PC-9 (cell line): ENCODE measurements around the gene LGR6. TPM values are rescaled to one million over a fixed set of nuclear protein-coding genes. Genes with fewer than 3 reads are reported as not detected.

Experiments used
- BruUV-seq: library from RNA; stranded (reverse); fragments of 400-500 nt; replicated peaks from 2 replicates; lab custom pipeline; 2021; lab: Mats Ljungman, UMichigan
- CTCF ChIA-PET: fragments of 300-600 bp; sonication (Branson Sonifier 250); formaldehyde crosslinking; loops from one replicate; lab custom pipeline; 2022; ENCODE audit warnings: antibody characterized with exemption; lab: Charles Lee
- POLR2A ChIA-PET: fragments of 300-600 bp; sonication (Branson Sonifier 250); formaldehyde crosslinking; loops from one replicate; lab custom pipeline; 2022; ENCODE audit warnings: antibody characterized with exemption; ENCODE audit not compliant: unreplicated experiment; lab: Charles Lee
- DNase-seq, 2 experiments: peaks; one replicate each; pipeline versions ENCODE4 v3.0.0 to v3.0.0-alpha.2; 2015 to 2022; ENCODE audit warnings: mixed read lengths in 1 of 2
- H2AFZ ChIP-seq: fragments of 200-600 bp; sonication (generic); 2 replicates; pipeline ENCODE4 v1.8.1; 2017; ENCODE audit warnings: antibody characterized with exemption
- H3F3A ChIP-seq: fragments of 200-600 bp; sonication (generic); 2 replicates; pipeline ENCODE4 v1.8.1; 2017; ENCODE audit warnings: antibody characterized with exemption, mild to moderate bottlenecking, low read depth; ENCODE audit not compliant: insufficient read depth
- H3K27ac ChIP-seq: fragments of 200-600 bp; sonication (generic); 2 replicates; pipeline ENCODE4 v1.6.1; 2016; ENCODE audit warnings: mixed run types
- H3K27me3 ChIP-seq: fragments of 200-600 bp; sonication (generic); 2 replicates; pipeline ENCODE4 v1.6.1; 2016; ENCODE audit warnings: low read depth, mixed run types; ENCODE audit not compliant: insufficient read depth
- H3K36me3 ChIP-seq: fragments of 200-600 bp; sonication (generic); 2 replicates; pipeline ENCODE4 v1.6.1; 2016; ENCODE audit warnings: low read depth, mixed run types
- H3K4me1 ChIP-seq: fragments of 200-600 bp; sonication (generic); replicated peaks from 2 replicates; pipeline ENCODE4 v1.6.1; 2016; ENCODE audit warnings: mixed run types; ENCODE audit not compliant: insufficient read depth
- H3K4me2 ChIP-seq: fragments of 200-600 bp; sonication (generic); 2 replicates; pipeline ENCODE4 v1.6.1; 2017; ENCODE audit warnings: mixed run types
- H3K4me3 ChIP-seq: fragments of 200-600 bp; sonication (generic); 2 replicates; pipeline ENCODE4 v1.6.1; 2016; ENCODE audit warnings: mixed run types
- H3K79me2 ChIP-seq: fragments of 200-600 bp; sonication (generic); 2 replicates; pipeline ENCODE4 v1.6.1; 2017; ENCODE audit warnings: low read depth, mixed run types
- H3K9me2 ChIP-seq: fragments of 200-600 bp; sonication (generic); 2 replicates; pipeline ENCODE4 v1.8.1; 2017; ENCODE audit warnings: mild to moderate bottlenecking; ENCODE audit not compliant: insufficient read depth
- H3K9me3 ChIP-seq: fragments of 200-600 bp; sonication (generic); 2 replicates; pipeline ENCODE4 v1.8.1; 2016; ENCODE audit warnings: low read depth; ENCODE audit not compliant: insufficient read depth
- H4K20me1 ChIP-seq: fragments of 200-600 bp; sonication (generic); 2 replicates; pipeline ENCODE4 v1.8.1; 2017; ENCODE audit not compliant: insufficient read depth
- EZH2 ChIP-seq: fragments of 200-600 bp; sonication (generic); IDR thresholded peaks from 2 replicates; pipeline ENCODE4 v1.8.0; 2017; ENCODE audit warnings: antibody characterized with exemption, low read depth
- intact Hi-C: fragments of 100-400 bp; cut with micrococcal nuclease; formaldehyde crosslinking; loops from one replicate; pipeline ENCODE4 v1.10.0; 2022; ENCODE audit not compliant: unreplicated experiment
- total RNA-seq: library from RNA; stranded (reverse); gene quantifications from 2 replicates; pipeline ENCODE4 v1.2.3, GENCODE V29; 2021
- TF ChIP-seq, protein P1 (sequence below): fragments of 200-600 bp; sonication (generic); conservative IDR thresholded peaks from 2 replicates; pipeline ENCODE4 v1.6.1; 2017; ENCODE audit warnings: mixed run types, antibody characterized with exemption, mild to moderate bottlenecking, moderate library complexity

LGR6 gene
- total RNA-seq, 1 experiment from 2014 or later, result 5.6 TPM

DNA sequence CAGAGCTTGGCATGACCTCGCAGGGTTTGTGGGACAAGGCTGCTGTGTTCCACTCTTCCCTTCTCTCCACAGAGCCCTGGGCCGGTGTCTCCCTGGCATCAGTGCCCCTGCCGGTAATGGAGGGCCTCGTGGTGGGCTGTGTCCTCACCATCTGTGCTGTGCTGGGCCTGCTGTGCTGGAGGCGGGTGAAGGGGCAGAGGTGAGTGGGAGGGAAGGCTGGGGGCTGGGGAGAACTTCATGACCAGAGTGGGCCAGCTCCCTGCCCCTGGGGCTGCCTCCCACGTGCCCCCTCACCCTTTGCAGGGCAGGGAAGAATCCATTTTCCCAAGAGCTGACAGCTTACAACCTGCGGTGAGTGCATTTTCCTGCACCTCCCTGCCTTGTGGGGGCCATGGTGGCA lies 12.0 kb upstream of the LGR6 start:
- no peak for DNase-seq
- H3K4me3 ChIP-seq, result no peak overlapping the region
- H3K9me2 ChIP-seq, result no peaks in the 10 kb centered on the region
- no peak overlapping the region for H2AFZ ChIP-seq
- ChIA-PET CTCF (interaction anchor here (0.6 kb wide), 1 partner anchor 107 kb away, joined by 4 read pairs; no protein-coding TSS in a partner anchor), POLR2A (no interaction called here)
- H3K4me2 ChIP-seq, result no peak overlapping the region
- no peaks in the 10 kb centered on the region for H3F3A ChIP-seq
- no peak for TF ChIP-seq EZH2
- TF ChIP-seq, protein P1, sequence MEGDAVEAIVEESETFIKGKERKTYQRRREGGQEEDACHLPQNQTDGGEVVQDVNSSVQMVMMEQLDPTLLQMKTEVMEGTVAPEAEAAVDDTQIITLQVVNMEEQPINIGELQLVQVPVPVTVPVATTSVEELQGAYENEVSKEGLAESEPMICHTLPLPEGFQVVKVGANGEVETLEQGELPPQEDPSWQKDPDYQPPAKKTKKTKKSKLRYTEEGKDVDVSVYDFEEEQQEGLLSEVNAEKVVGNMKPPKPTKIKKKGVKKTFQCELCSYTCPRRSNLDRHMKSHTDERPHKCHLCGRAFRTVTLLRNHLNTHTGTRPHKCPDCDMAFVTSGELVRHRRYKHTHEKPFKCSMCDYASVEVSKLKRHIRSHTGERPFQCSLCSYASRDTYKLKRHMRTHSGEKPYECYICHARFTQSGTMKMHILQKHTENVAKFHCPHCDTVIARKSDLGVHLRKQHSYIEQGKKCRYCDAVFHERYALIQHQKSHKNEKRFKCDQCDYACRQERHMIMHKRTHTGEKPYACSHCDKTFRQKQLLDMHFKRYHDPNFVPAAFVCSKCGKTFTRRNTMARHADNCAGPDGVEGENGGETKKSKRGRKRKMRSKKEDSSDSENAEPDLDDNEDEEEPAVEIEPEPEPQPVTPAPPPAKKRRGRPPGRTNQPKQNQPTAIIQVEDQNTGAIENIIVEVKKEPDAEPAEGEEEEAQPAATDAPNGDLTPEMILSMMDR, result no peak
- no peak overlapping the region for H3K27ac ChIP-seq
- no peaks in the 10 kb centered on the region for H3K4me1 ChIP-seq
- H4K20me1 ChIP-seq, result no peaks in the 10 kb centered on the region
- H3K27me3 ChIP-seq, result peaks cover 27% of the 10 kb centered on the region
- H3K36me3 ChIP-seq, result no peaks in the 10 kb centered on the region
- no peaks in the 10 kb centered on the region for H3K79me2 ChIP-seq
- no peaks in the 10 kb centered on the region for H3K9me3 ChIP-seq
- intact Hi-C loops, result loop anchor here (5.0 to 10.0 kb wide), 2 partner anchors 283 to 421 kb away; no protein-coding TSS in a partner anchor
- no TSS peak for BruUV-seq

DNA sequence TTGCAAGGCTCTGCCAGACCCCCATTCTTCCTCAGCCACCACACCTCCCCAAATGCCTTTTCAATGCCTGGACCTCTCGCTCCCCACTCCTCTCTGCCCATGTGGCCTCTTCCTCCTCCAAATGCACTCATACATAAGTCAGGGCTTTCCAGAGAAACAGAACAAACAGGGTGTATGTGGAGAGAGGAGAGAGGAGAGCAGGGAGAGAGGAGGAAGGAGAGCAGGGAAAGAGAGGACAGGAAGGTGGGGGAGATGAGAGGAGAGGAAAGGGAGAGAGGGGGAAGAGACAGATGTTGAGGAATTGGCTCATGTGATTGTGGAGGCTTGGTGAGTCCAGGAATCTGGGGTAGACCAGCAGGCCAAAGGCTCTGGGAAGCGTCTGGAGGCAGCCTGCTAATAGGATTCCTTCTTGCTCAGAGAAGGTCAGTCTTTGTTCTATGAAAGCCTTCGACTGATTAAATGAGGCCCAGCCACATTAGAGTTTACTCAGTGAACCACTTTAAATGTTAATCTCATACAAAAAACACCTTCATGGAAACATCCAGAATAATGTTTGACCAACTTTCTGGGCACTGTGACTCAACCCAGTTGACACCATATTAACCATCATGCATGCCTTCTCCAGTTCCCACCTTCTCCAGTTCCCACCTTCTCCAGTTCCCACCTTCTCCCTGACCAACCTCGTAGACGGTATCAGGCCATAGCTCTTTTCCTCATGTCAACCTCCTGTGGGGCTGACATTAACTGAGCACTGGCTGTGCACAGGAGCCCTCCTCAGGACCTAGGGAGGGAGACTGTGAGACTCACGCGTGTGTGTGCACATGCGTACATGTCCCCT lies 11.3 kb upstream of the LGR6 start:
- no peak overlapping the region for H3K4me3 ChIP-seq
- ChIA-PET POLR2A (no interaction called here), CTCF (interaction anchor here (0.6 to 1.1 kb wide), 2 partner anchors 31 to 133 kb away, joined by 3 to 4 read pairs; no protein-coding TSS in a partner anchor)
- no peaks in the 10 kb centered on the region for H3K9me2 ChIP-seq
- peaks cover 23% of the 10 kb centered on the region for H3K27me3 ChIP-seq
- TF ChIP-seq EZH2, result no peak
- TF ChIP-seq, protein P1, result no peak
- no TSS peak for BruUV-seq
- no peaks in the 10 kb centered on the region for H3K9me3 ChIP-seq
- H3K36me3 ChIP-seq, result no peaks in the 10 kb centered on the region
- H3K4me1 ChIP-seq, result no peaks in the 10 kb centered on the region
- no peak overlapping the region for H2AFZ ChIP-seq
- no peaks in the 10 kb centered on the region for H4K20me1 ChIP-seq
- DNase-seq, result no peak
- H3K79me2 ChIP-seq, result no peaks in the 10 kb centered on the region
- intact Hi-C loops, result loop anchor here (5.0 to 10.0 kb wide), 2 partner anchors 283 to 420 kb away; no protein-coding TSS in a partner anchor
- no peak overlapping the region for H3K27ac ChIP-seq
- H3F3A ChIP-seq, result no peaks in the 10 kb centered on the region
- H3K4me2 ChIP-seq, result no peak overlapping the region

DNA sequence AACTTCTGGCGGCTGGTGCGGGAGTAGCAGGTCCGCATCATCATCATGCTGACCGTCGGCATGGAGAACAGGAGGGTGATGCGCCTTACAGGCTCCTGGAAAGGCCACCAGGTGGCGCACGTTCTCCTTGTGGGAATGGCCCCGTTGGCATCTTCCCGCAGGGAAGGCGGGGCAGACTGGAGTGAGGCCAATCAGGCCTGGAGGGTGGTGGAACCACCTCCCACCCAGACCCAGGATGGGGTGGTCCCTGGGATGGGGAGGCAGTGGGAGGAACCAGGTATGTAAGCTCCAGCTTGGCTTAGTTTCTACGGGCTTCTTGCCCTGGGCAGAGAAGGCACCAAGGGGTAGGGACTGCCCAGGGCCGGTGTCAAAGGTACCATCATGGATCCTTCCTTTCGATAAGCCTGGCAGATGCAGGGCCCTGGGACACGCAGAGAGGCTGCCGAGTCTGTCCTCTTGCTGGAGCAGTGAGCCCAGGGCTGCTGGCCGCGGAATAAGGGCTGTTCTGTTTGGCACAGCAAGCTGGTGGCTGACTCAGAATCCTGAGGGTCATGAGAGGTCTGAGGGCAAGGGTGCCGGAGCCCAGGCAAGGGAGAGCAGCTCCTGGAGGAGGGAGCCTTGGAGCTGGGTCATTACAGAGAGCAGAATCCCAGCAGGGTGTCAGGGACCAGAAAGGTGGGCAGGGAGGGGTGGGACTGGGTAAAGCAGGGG lies 8.7 kb upstream of the LGR6 start:
- Histone ChIP-seq H3K4me1 (no peaks in the 10 kb centered on the region), H3K36me3 (no peaks in the 10 kb centered on the region), H3K4me3 (no peak overlapping the region), H2AFZ (no peak overlapping the region), H3K4me2 (peak overlapping the region; percentile 31), H3K9me2 (no peaks in the 10 kb centered on the region), H3F3A (no peaks in the 10 kb centered on the region), H3K27ac (no peak overlapping the region), H3K9me3 (no peaks in the 10 kb centered on the region), H3K79me2 (no peaks in the 10 kb centered on the region), H4K20me1 (no peaks in the 10 kb centered on the region), H3K27me3 (peaks cover 5% of the 10 kb centered on the region; the same call in 1 of the 2 replicates)
- ChIA-PET POLR2A (no interaction called here), CTCF (interaction anchor here (0.7 kb wide), 1 partner anchor 240 kb away, joined by 9 read pairs; no protein-coding TSS in a partner anchor)
- intact Hi-C loops, result loop anchor here (1.0 to 10.0 kb wide), 3 partner anchors 280 to 534 kb away; no protein-coding TSS in a partner anchor
- DNase-seq, result peak; percentile 81 to 84
- TF ChIP-seq, protein P1, result peak; percentile 85
- no peak for TF ChIP-seq EZH2
- BruUV-seq, result no TSS peak
